ENCODE measurements around the gene PRLH.
"Not testable (repeated sequence)": the region's sequence is repeated elsewhere in the genome, so short reads cannot be mapped to it uniquely, and the experiment has no call there.

PRLH gene

GRCh38 chr2:237602409-237602808 lies 36.0 kb downstream of the PRLH start:
- no peak for DNase-seq (ENCODE audit: low read depth)

DNA sequence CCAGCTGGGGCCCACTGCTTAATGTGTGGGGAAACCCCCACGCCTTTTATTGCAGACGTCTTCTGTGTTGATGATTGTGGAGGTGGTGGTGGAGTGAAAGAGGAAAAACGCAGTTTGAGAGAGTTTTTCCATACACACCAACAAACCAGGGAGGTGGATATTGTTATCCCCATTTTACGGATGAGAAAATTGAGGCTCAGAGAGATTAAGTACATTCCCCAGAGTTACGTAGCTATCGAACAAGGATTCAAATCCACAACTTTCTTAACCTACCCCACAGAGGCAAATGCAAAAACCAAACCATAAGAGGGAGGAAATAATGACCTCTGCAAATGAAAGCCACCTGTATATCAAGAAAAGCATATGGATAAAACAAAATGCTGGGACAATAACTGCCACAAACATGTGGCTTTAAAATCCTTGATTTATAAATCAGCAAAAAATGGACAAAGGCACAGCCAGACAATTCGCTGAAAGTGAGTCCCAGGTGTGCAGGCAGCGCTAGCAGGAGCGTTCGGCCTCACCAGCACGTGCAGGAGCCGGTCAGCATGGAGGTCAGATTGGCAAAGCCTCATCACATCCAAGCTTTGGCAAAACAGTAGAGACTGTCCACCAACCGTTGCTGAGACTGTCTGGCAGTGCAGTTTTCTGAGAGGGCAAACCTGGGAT lies 36.8 kb downstream of the PRLH start:
- DNase-seq (ENCODE audit: low read depth): no peak

GRCh38 chr2:237603718-237604362 lies 37.5 kb downstream of the PRLH start:
- DNase-seq (ENCODE audit: low read depth): no peak

- DNase-seq (ENCODE audit: low read depth): no peak
Observed at GRCh38 chr2:237604391-237604790, 38.0 kb downstream of the PRLH start.

DNA sequence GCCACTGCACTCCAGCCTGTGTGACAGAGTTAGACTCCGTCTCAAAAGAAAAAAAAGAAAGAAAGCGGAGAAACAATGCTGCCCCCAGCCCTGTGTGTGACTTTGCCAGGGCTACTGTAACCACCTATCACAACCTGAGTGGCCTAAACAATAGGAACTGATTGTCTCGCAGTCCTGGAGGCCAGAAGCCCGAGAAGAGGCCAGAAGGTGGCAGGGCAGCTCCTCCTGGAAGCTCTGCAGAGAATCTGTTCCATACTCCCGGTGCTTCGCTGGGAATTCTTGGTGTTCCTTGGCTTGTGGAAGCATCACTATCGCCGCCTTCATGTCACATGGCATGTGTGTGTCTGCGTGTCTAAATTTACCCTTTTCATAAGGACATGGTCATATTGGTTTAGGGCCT lies 38.6 kb downstream of the PRLH start:
- DNase-seq (ENCODE audit: low read depth): no peak

GRCh38 chr2:237606522-237606921 lies 40.1 kb downstream of the PRLH start:
- not testable (repeated sequence) for DNase-seq (ENCODE audit: low read depth)

DNA sequence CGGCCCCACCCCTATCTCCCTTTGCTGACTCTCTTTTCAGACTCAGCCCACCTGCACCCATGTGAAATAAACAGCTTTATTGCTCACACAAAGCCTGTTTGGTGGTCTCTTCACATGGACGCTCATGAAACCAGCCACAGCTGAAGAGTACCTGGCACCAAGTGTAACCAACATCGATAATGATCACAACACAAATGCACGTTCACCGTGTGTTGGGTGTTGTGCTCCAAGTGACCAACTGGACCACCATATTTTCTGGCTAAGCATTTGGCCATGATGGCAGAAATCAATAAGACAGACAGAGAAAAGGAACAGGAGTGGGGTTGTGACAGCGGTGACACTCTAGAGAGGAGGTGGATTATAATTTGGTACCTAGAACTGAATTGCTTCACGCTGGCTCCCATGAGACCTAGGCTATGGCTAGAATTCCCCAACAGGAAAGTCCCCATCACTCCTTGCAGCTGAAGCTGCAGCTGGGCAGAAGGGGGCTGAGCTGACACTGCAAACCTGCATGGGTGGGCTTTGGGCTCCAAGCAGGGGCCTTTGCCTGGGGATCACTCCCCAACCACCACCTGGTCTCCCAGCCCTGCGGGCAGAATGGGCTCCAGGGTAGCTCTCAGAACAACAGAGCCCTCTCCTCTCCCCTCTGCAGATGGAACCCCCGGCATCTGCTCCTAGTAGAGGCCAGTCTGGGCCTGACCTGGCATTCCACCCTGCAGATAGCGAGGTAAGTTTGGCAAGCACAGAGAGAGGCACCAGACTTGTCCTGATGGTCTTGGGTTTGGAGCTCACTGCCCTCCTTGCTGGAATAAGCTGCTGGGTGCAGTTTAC lies 46.4 kb downstream of the PRLH start:
- DNase-seq (ENCODE audit: low read depth): no peak

DNA sequence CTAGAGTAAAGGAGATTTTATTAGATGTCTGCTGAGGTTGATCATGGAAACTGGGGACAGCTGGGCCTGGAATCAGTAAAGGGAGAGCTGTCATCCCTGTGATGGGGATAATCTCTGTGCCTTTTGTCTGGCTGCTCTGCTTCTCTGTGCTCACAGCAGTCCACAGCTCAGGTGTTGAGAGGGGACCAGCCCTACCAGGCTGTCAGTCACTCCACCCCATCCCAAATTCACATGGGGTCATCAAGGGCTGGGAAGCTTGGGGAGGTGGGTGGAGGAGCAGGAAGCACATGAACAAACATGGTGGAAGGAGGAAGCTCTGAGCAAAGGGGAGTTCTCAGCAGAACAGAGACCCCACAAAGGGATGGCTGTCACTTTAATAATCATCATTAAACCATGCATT lies 47.3 kb downstream of the PRLH start:
- DNase-seq (ENCODE audit: low read depth): no peak

GRCh38 chr2:237614151-237614720 lies 47.9 kb downstream of the PRLH start:
- DNase-seq (ENCODE audit: low read depth): no peak

DNA sequence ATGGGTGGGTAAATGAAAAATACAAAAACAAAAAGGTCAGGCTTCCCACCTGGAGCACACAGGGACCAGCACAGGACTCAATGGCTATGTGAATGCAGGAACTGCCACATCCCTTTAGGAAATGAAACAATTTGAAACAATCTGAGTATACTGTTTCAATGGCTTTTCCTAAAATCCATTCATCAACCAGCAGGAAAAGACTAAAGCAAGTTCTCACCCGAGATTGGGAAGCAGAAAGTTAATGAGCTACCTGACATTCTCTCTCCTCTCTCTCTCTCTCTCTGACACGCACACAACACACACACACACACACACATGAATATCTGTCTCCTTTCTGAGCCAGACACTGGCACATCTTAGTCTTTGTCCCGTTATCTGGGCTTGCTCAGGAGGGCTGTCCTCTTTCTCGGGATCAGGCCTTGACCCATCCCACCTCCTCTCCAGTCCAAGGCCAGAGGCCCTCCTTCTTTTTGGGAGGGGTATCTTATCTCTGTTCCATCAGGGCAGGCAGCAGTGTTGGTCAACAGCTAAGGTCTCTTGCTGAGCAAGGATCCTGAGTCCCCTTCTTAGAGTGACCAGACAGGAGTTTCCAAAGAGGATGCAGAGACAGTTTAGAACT lies 49.4 kb downstream of the PRLH start:
- DNase-seq (ENCODE audit: low read depth): no peak

- no peak for DNase-seq (ENCODE audit: low read depth)
Observed at GRCh38 chr2:237616373-237616733, 50.0 kb downstream of the PRLH start.
